Sigmoid colon (tissue), 7 donors: ENCODE data around the gene CBLIF. TPM values are rescaled to one million over a fixed set of nuclear protein-coding genes. Genes with fewer than 3 reads are reported as not detected.

ENCODE experiments used
- DNase-seq: peaks from one replicate; pipeline ENCODE4 v3.0.0-alpha.2; 2019
- H3K27ac ChIP-seq, 4 donors: fragments of 200-600 bp; sonication (generic); one replicate each; pipeline ENCODE4 v1.5.1; 2016 to 2019; ENCODE audit warnings: mild to moderate bottlenecking in 1 of 4
- H3K27me3 ChIP-seq, 3 donors: fragments of 200-600 bp; sonication (generic); one replicate each; pipeline ENCODE4 v1.5.1; 2019; ENCODE audit warnings: mild to moderate bottlenecking in 1 of 3
- H3K36me3 ChIP-seq, 4 donors: fragments of 200-600 bp; sonication (generic); one replicate each; pipeline ENCODE4 v1.5.1; 2016 to 2019
- H3K4me1 ChIP-seq, 4 donors: fragments of 200-600 bp; sonication (generic); one replicate each; pipeline ENCODE4 v1.5.1; 2017 to 2019
- H3K4me3 ChIP-seq, 4 donors: fragments of 200-600 bp; sonication (generic); one replicate each; pipeline ENCODE4 v1.5.1; 2017 to 2019; ENCODE audit warnings: mild to moderate bottlenecking in 2 of 4, moderate library complexity in 1 of 4
- H3K9me3 ChIP-seq, 4 donors: fragments of 200-600 bp in 3 of 4; sonication (generic) in 3 of 4; one replicate each; pipeline versions ENCODE4 v1.5.1 to v1.6.1; 2013 to 2019
- CTCF ChIP-seq, 4 experiments: fragments of 450-650 bp in 3 of 4; fragments of 200-600 bp in 1 of 4; IDR thresholded peaks; one replicate each; pipeline ENCODE4 v1.5.1; 2016 to 2019; ENCODE audit warnings: antibody characterized with exemption in 4 of 4, mild to moderate bottlenecking in 3 of 4, moderate library complexity in 2 of 4
- EP300 ChIP-seq, 4 donors: sonication (generic); formaldehyde crosslinking; IDR thresholded peaks; one replicate each; pipeline ENCODE4 v1.6.1; 2017; ENCODE audit warnings: antibody characterized with exemption in 4 of 4
- POLR2A ChIP-seq, 2 donors: fragments of 450-650 bp; IDR thresholded peaks; one replicate each; pipeline ENCODE4 v1.6.1; 2016; ENCODE audit warnings: antibody characterized with exemption in 2 of 2, mild to moderate bottlenecking in 2 of 2, moderate library complexity in 2 of 2
- POLR2AphosphoS5 ChIP-seq, 4 donors: sonication (generic); formaldehyde crosslinking; IDR thresholded peaks; one replicate each; pipeline ENCODE4 v1.6.1; 2017; ENCODE audit warnings: antibody characterized with exemption in 4 of 4
- WGBS, 2 donors: extraction: QIAGEN DNeasy Blood & Tissue Kit; methylation state at CpG; one replicate each; pipeline ENCODE4 v1.1.7; 2013; 5-methylcytosine and 5-hydroxymethylcytosine counted together
- intact Hi-C: fragments of 100-400 bp; cut with DNase I; formaldehyde crosslinking; loops from one replicate; pipeline ENCODE4 v1.15.1; 2023
- polyA plus RNA-seq, 3 donors: library from polyadenylated mRNA; stranded (reverse); fragments of 200-250 nt; gene quantifications; one replicate each; pipeline ENCODE4 v1.2.3, GENCODE V29; 2013
- total RNA-seq, 4 donors: library from RNA; depleted of rRNA; stranded (reverse); fragments of >200 nt; gene quantifications; one replicate each; pipeline ENCODE4 v1.1.0, GENCODE V29; 2016
- donor health status: healthy with polysubstance abuse.
- donor health status: Bipolar disorder and iron deficiency.
- donor health status: healthy.

The CBLIF gene
- total and polyA plus RNA-seq, 7 donors = 0.28 TPM; not detected in 6

DNA sequence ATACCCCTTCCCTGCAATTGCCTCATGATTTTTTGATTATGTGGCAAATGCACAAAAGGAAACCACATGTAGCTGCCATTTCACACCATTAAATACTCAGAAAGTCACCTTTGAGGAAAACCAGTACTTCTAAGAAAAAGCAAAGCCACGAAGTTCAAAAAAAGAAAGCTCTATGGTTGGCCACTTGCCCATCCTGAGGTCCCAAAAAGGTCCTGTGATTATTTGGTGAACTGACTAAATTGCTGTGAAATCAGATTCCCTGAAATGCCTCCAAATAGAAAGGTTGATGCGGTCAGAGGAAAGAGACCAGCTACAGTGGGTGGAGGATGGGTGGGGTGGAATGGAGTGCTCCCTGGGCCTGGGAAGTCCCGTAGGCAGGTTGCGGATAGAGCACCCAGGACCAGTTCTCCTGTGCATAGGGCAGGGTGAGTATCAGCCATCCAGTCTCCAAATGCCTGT lies 61.6 kb downstream of the CBLIF start:
- peaks cover 0 to 7% (median 6%) of the 10 kb centered on the region in 4 donors for H3K4me1 ChIP-seq
- no peaks in the 10 kb centered on the region for H3K27me3 ChIP-seq
- no peak overlapping the region for H3K4me3 ChIP-seq
- TF ChIP-seq EP300 (IDR thresholded peaks at IDR 0.05) (no peak), CTCF (IDR thresholded peaks at IDR 0.05) (no peak), POLR2A (IDR thresholded peaks at IDR 0.05) (no peak), POLR2AphosphoS5 (IDR thresholded peaks at IDR 0.05) (no peak)
- 85 to 92% methylated on average over 4 of the region's 4 CpGs for WGBS, 2 donors
- H3K36me3 ChIP-seq = peaks cover 0 to 22% (median under 1%) of the 10 kb centered on the region in 4 donors
- H3K27ac ChIP-seq = no peak overlapping the region
- DNase-seq = no peak
- H3K9me3 ChIP-seq = no peaks in the 10 kb centered on the region
- intact Hi-C loops = no loop called here

DNA sequence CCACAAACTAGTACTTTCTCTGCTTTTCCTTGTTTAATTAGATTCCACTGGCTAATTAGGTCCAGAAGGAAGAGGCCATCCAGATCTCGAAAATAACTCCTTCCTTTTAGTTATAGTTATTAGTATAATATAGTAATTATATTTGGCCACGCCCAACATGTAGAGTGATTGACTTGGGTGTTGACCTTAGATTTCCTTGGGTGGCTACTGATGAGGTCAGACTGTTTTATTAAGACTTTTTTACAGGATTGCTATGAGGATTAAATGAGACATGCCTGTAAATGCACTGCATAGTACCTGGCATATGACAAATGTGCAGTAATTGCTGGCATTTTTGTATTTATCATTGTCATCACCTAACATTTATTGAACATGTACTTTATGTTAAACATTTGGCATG lies 63.2 kb downstream of the CBLIF start:
- TF ChIP-seq POLR2AphosphoS5 (IDR thresholded peaks at IDR 0.05) = no peak
- TF ChIP-seq POLR2A (IDR thresholded peaks at IDR 0.05) = no peak
- TF ChIP-seq CTCF (IDR thresholded peaks at IDR 0.05) = no peak
- Histone ChIP-seq H3K9me3 (no peaks in the 10 kb centered on the region), H3K4me1 (peaks cover 0 to 6% (median 5%) of the 10 kb centered on the region in 4 donors), H3K4me3 (no peak overlapping the region), H3K36me3 (peaks cover 0 to 6% (median 0%) of the 10 kb centered on the region in 4 donors), H3K27ac (no peak overlapping the region), H3K27me3 (no peaks in the 10 kb centered on the region)
- WGBS, 2 donors = 65 to 77% methylated on average over 2 of the region's 2 CpGs
- DNase-seq = no peak
- intact Hi-C loops = no loop called here

DNA sequence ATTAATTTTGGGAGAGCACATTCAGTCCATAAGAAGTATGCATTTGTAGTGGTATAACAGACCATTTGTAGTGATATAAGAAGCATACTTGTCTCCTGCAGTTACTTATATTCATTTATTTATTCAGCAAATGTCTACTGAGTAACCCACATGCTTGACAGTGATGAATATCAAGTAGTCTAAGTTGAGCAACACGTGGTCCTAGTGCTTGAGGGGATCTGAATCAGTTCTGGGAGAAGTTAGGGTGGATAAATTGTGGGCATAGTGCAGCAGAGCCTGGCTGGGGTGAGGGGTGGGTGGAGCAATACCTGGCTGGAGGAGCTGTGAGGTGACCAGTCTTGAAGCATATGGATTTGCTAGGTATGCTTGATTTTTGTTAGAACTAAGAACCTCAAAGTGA lies 65.8 kb downstream of the CBLIF start:
- Histone ChIP-seq H3K27ac (no peak overlapping the region), H3K36me3 (peaks cover 0 to 22% (median 3%) of the 10 kb centered on the region in 4 donors), H3K4me1 (no peaks in the 10 kb centered on the region), H3K27me3 (no peaks in the 10 kb centered on the region), H3K9me3 (no peaks in the 10 kb centered on the region), H3K4me3 (no peak overlapping the region)
- intact Hi-C loops = no loop called here
- WGBS, 2 donors = 40 to 62% methylated on average over 1 of the region's 1 CpG
- TF ChIP-seq POLR2A (IDR thresholded peaks at IDR 0.05) (no peak), CTCF (IDR thresholded peaks at IDR 0.05) (no peak), EP300 (IDR thresholded peaks at IDR 0.05) (no peak), POLR2AphosphoS5 (IDR thresholded peaks at IDR 0.05) (no peak)
- DNase-seq = no peak

Other genes with a start within 250 kb of the CBLIF start
- gene OSBP, start 229.7 kb downstream of the CBLIF start, total RNA-seq = 10 to 100 TPM; 27.5 to 41.5 (median 30.0) TPM
- 10 to 100 TPM; 16.2 to 24.7 (median 17.1) TPM for gene OSBP, start 229.7 kb downstream of the CBLIF start, polyA plus RNA-seq
- gene PATL1, start 176.5 kb downstream of the CBLIF start, total RNA-seq = 10 to 100 TPM; 11.0 to 16.9 (median 12.3) TPM
- gene PATL1, start 176.5 kb downstream of the CBLIF start, polyA plus RNA-seq = 10 to 100 TPM; 17.4 to 21.2 (median 17.8) TPM
- gene OR10V1, start 131.7 kb downstream of the CBLIF start, total RNA-seq = not detected
- gene OR10V1, start 131.7 kb downstream of the CBLIF start, polyA plus RNA-seq = not detected
- gene STX3, start 90.1 kb downstream of the CBLIF start, total RNA-seq = 10 to 100 TPM in 3 of 4 donors, 1 to 10 TPM in 1; 9.7 to 19.3 (median 15.4) TPM
- gene STX3, start 90.1 kb downstream of the CBLIF start, polyA plus RNA-seq = 100 to 1,000 TPM in 1 of 3 donors, 10 to 100 TPM in 2; 39.2 to 120 (median 90.1) TPM
- gene MRPL16, start 34.7 kb downstream of the CBLIF start, total RNA-seq = 10 to 100 TPM; 41.9 to 52.6 (median 44.9) TPM
- 10 to 100 TPM; 63.7 to 79.5 (median 75.7) TPM for gene MRPL16, start 34.7 kb downstream of the CBLIF start, polyA plus RNA-seq
- gene TCN1, start 21.0 kb upstream of the CBLIF start, total RNA-seq = not detected
- 1 to 10 TPM in 1 of 3 donors, not detected in 2; 1.8 TPM for gene TCN1, start 21.0 kb upstream of the CBLIF start, polyA plus RNA-seq
- gene OOSP3, start 33.3 kb upstream of the CBLIF start, total RNA-seq = not detected
- not detected for gene OOSP3, start 33.3 kb upstream of the CBLIF start, polyA plus RNA-seq
- not detected for gene OOSP1, start 92.9 kb upstream of the CBLIF start, total RNA-seq
- gene OOSP1, start 92.9 kb upstream of the CBLIF start, polyA plus RNA-seq = not detected
- gene OOSP4A, start 118.5 kb upstream of the CBLIF start, total RNA-seq = not detected
- not detected for gene OOSP4A, start 118.5 kb upstream of the CBLIF start, polyA plus RNA-seq
- not detected for gene OOSP4B, start 171.7 kb upstream of the CBLIF start, total RNA-seq
- not detected for gene OOSP4B, start 171.7 kb upstream of the CBLIF start, polyA plus RNA-seq
- gene OOSP2, start 194.9 kb upstream of the CBLIF start, total RNA-seq = not detected
- not detected for gene OOSP2, start 194.9 kb upstream of the CBLIF start, polyA plus RNA-seq
- gene MS4A3, start 211.2 kb upstream of the CBLIF start, total RNA-seq = not detected
- gene MS4A3, start 211.2 kb upstream of the CBLIF start, polyA plus RNA-seq = not detected
- 1 to 10 TPM in 3 of 4 donors, not detected in 1; 1.2 to 2.5 (median 1.6) TPM for gene MS4A2, start 243.2 kb upstream of the CBLIF start, total RNA-seq
- under 1 TPM in 2 of 3 donors, not detected in 1; 0.26 to 0.60 TPM for gene MS4A2, start 243.2 kb upstream of the CBLIF start, polyA plus RNA-seq